Measurements from ENCODE around the gene PMAIP1.

PMAIP1 gene

DNA sequence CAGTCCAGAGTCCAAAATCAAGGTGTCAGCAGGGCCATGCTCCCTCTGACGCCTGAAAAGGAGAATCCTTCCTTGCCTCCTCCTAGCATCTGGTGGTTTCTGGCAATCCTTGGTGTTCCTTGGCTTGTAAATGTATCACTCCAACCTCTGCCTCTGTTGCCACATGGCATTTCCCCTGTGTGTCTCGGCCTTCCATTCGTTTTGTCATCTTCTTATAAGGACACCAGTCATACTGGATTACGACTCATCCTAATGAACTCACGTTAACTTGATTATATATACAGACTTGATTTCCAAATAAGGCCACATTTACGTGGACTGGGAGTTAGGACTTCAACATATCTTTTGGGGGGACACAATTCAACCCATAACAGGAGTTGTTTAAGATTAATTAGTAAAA, 15.8 kb downstream of the PMAIP1 start:
- DNase-seq (ENCODE audit: low spot score), result no peak

DNA sequence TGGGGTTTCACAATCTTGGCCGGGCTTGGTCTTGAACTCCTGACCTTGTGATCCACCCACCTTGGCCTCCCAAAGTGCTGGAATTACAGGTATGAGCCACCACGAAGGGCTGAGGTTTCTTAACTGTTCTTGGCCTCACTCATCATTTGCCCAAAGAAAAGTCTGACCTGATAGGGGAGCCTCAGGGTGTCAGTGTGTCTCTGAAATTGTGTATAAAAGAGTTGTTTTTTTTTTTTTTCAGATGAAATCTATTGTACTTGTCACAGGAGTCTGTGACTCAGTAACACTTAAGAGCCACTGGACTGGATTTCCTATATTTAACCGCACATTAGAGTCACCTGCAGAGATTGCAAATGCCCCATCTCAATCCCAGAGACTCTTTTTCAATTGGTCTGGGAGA, 16.9 kb downstream of the PMAIP1 start:
- no peak for DNase-seq (ENCODE audit: low spot score)

DNA sequence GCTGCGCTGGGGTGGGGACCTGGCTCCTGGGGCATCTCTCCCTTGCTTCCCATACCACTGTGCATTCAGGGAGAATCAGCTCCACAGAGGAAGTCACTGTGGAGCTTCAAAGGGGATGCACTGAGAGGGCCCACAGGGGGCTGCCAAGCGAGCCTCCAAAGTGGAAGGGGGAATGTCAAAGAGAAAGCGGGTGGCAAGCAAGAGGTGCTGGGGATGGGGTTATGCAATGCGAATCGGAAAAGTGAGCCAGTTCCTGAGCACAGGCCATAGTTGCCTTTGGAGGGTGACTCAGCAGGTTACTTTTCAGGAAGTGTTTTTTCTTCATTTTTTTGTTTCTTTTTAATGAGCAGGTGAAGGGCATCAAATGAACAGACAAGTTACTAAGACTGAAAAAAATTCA, 17.6 kb downstream of the PMAIP1 start:
- no peak for DNase-seq (ENCODE audit: low spot score)

DNA sequence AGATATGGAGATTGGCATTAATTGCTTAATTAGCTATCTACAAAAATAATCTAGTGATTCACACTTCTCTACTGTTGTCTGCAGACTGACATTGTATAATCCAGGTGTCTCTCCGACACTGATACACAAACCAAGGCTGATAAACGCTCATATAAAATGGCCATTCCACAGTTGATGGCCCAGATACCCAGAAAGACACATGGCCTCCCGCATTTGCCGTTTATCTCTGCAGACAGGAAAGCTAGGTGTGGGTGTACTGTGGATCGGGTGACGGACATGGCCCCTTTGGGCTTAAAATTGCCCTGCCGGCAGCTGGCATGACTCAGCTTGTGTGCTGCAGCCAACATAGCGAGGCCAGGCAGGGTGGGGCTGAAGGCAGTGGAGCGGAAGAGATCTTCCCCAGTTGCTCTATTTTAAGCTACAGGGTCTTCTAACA, 18.5 kb downstream of the PMAIP1 start:
- DNase-seq (ENCODE audit: low spot score), result no peak

DNA sequence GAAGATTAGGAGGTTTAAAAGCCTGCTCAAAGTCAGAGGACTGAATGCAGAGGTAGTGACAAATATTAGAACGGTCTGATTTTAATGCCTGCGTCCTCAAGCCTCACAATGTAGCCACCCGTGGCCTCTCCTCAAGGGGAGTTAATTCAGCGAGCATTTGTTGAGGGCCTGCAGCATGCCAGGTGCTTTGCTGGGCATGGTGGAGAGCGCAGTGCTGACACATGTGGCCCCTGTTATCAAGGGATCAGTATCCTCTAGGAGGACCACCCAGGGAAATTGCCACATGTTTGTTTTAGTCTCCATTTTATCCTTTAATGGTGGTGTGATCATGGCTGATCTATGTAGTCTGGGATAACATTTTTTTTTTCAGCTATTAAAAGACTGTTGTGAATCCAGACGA, 19.2 kb downstream of the PMAIP1 start:
- DNase-seq (ENCODE audit: low spot score), result no peak

GRCh38 chr18:59921384-59921891, 21.6 kb downstream of the PMAIP1 start:
- no peak for DNase-seq (ENCODE audit: low spot score)

DNA sequence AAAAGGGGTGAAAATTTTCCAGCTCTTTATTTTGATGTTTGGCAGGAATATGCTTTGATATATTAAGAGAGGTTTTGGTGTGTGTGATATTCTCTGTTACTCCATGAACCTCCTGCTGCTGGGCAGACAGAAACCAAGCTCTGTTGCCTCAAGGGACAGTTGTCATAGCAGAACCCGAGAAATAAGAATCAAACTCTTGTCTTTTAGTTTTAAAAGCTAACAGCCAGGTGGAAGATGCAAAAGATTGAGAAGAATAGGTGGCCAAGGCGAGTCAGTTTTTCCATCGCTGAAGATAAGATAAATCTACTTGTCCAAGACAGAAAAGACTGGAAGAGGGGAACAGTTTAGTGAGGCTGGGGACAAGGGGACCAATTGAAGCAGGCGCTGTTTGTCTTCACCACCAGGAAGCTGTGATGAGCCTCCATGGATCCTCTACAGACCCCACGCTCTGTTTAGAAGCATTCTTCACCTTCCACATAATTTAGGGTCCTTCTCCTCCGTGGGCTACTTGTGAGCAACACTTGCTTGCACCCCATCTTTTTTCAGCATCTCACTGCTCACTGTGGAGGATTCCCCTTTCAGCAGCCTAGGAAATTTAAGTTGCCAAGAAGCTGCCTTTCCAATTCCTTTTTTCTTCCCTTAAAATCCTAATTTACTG, 23.9 kb downstream of the PMAIP1 start:
- no peak for DNase-seq (ENCODE audit: low spot score)

GRCh38 chr18:59926131-59926530, 26.3 kb downstream of the PMAIP1 start:
- no peak for DNase-seq (ENCODE audit: low spot score)

- no peak for DNase-seq (ENCODE audit: low spot score)
These were observed 27.5 kb downstream of the PMAIP1 start for GRCh38 chr18:59927246-59927825.

- DNase-seq (ENCODE audit: low spot score), result no peak
These were observed 28.4 kb downstream of the PMAIP1 start for GRCh38 chr18:59928201-59928600.

DNA sequence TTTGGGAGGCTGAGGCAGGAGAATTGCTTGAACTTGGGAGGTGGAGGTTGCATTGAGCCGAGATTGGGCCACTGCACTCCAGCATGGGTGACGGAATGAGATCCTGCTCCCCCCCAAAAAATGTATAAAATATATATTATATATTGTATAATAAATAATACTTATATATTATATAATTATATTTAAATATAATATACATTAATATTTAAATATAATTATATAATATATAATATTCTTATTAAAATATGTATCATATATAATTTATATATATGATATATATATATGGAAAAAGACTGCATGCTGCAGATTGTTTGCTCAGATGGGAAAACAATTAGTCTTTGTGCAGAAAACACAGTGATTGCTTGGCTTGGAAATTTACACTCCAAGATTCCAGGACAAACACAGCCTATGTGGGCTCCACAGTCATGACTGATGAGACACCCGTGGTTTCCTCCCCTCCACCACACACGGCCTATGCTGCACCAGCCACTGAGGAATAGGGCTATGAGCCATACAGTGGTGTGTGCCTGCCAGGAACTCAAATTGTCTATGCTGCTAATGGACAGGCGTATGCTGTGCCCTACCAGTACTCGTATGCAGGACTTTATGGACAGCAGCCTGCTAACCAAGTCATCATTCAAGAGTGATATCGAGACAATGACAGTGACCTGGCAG, 30.0 kb downstream of the PMAIP1 start:
- DNase-seq (ENCODE audit: low spot score), result no peak

DNA sequence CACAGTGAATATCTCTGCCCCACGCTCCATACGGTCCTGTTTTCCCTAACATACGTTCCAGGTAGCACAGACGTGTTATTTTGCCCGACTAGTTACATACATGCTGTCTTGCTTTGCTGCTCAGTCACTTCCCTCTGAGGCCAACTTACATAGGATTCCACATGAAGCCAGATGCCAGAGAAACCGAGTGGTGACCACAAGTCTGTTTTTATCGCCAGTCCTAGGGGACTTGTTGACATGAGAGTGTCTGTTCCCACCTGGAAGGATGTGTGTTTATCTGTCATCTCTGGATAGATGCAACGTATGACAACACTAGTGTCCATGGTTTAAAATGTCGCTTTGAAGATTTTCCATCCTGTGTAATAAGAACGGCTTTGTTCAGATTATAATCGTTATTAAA, 32.6 kb downstream of the PMAIP1 start:
- no peak for DNase-seq (ENCODE audit: low spot score)

DNA sequence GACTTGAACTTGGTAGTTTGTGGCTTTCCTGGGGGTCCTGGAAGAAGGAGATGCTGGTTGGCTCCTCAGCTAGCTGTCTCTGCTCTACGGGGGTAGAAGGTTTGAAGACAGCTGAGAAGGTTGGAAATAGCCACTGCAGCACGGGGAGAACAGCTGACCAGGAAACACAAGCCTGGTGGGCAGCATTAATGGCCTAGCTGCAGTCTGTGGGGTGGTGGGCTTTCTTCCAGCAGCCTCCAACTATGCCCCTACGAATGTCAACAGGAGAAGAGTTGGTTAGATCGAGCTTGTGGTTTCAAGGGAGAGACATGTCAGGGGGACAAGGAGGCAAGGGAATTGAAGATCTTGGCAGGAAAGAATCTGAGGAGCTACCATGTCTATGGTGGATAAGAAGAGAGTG, 38.9 kb downstream of the PMAIP1 start:
- no peak for DNase-seq (ENCODE audit: low spot score)

DNA sequence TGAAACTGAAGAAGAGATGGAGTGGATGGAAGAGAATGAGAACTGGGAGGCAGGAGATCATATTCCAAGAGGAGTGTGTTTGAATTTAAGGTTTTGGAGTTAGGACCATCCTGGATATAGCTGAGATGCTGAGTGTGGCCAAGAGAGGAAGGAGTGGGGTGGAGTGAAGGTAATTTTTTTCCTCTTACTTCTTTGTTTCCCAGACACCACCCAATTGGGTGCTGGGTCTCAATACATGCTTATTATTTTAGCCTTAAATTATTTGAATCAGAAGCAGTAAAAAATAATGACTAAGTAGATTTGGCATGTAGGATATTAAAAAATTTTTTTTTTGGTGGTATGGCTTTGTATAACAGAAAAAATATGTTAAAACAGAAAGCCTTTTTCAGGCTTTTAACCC, 39.3 kb downstream of the PMAIP1 start:
- DNase-seq (ENCODE audit: low spot score), result no peak

- DNase-seq (ENCODE audit: low spot score), result no peak
These were observed 40.3 kb downstream of the PMAIP1 start for GRCh38 chr18:59940068-59940467.

DNA sequence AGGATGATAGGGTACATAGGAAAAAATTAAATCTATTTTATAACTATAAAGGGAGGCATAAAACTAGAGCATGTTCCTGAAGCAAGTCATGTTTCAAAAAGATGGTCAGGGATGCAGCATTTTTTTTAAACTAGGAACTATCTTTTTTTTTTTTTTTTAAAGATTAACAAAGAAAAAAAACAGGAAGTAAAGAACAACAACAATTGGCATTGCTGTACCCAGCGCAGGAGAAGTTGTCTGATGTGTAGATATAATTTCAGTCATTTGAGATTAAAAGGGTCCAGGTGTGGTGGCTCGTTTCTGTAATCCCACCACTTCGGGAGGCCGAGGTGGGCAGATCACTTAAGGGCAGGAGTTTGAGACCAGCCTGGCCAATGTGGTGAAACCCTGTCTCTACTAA, 41.5 kb downstream of the PMAIP1 start:
- DNase-seq (ENCODE audit: low spot score), result no peak

- DNase-seq (ENCODE audit: low spot score), result no peak
These were observed 42.8 kb downstream of the PMAIP1 start for GRCh38 chr18:59942601-59943000.

DNA sequence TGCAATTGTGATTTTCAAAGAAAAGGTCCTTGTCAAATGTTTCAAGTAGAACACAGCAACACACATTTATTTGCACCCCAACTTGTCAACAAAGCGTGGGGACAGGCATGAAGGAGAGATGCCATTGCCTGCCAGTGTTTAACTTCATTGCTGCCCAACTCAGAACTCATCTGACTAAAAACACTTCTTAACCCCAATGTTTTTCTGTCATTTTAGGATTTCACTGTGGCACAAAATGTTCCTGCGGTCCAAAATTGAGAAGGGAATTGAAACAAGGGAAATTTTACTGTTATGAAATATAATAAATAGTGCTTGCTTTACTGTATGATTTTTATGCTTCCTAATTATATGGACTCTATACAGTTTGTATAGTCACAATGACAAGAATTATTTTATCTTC, 45.7 kb downstream of the PMAIP1 start:
- DNase-seq (ENCODE audit: low spot score), result no peak

DNA sequence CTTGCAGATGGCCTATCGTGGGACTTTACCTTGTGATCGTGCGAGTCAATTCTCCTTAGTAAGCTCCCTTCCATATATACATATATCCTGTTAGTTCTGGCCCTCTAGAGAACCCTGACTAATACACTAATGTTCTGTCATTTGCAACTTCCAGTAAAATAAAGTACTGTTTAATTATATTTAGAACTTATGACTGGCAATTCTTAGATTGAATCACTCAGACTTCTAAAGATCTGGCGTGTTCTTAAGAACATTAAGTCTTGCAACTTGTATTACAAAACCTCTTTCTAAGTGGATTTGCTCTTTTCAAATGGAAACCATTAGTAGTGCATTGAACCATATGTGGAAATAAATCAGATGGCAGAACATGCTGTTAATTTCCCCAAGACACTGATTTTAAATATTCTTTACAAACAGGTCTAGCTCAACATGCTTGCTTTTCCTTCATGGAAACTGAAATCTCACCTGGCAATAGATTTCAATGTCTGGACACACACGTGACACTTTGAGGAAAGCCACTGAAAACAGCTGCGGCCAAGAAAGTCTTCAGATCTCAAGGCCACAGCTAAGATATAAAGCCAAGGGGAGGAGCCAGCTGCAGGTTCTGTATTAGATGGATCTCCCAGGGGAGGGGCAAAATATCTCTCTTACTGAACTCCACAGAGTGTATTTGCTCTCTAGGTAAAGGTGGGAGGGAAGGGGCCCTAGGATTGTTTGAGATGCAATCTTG, 50.6 kb downstream of the PMAIP1 start:
- no peak for DNase-seq (ENCODE audit: low spot score)

DNA sequence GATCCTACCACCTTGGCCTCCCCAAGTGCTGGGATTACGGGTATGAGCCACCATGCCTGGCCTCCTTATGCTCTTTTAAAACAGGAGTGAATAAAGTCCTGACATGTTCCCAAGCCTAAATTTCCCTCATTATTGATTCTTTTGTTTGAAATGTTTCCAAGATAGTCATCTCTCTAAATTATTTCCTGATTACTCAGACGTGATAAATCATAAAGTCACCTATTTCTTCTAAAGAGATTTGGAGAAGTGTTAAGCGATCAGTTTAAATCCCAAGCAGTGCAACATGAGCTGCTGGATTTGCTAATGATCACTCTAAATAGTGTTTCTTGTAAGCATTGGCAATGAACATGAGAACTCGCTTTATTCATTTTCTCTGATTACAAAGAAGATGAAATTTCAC, 51.8 kb downstream of the PMAIP1 start:
- no peak for DNase-seq (ENCODE audit: low spot score)

DNA sequence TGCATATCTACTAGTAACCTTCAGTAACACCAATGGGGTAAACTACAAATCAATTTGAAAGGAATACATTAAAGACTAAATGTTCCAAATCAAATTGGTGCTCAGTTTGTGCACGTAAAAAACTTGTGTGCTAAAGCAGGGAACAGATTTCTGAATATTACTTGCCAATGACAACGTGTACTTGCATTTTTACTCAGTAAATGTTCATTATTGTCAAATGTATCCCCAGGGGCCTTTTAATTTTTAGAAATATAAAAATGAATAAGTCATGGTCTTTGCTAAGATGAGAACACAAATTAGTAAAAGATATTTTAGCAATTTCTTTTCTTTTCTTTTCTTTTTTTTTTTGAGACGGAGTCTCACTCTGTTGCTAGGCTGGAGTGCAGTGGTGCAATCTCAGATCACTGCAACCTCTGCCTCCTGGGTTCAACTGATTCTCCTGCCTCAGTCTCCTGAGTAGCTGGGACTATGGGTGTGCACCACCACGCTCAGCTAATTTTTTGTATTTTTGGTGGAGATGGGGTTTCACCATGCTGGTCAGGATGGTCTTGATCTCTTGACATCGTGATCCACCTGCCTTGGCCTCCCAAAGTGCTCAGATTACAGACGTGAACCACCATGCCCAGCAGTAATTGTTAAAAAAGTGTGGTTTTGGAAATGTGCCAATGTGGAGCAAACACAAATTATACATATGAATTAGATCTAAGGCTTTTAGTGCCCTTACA, 52.6 kb downstream of the PMAIP1 start:
- DNase-seq (ENCODE audit: low spot score), result no peak
